ENCODE data around the gene IER5L.

- TF ChIP-seq POLR2AphosphoS5 (IDR thresholded peaks at IDR 0.05; ENCODE audit: low read depth, low read length) (no peak), REST (IDR thresholded peaks at IDR 0.05; ENCODE audit: insufficient read depth in 1 of 2, low read depth in 2 of 2, low read length in 2 of 2) (no peak), FOXP2 (optimal IDR thresholded peaks at IDR 0.05; ENCODE audit: borderline replicate concordance, extremely low read depth, extremely low read length, insufficient read depth) (no peak)
Measured at GRCh38 chr9:129191234-129191633, 13.2 kb upstream of the IER5L start.
